Ramos (cell line): ENCODE results near the gene DCBLD1.
"Not testable (repeated sequence)": the region's sequence is repeated elsewhere in the genome, so short reads cannot be mapped to it uniquely, and the experiment has no call there.

Experiments
- in situ Hi-C: fragments of 300-500 bp; cut with MboI; formaldehyde crosslinking; loops from one replicate; pipeline ENCODE4 v1.14.3; 2022; ENCODE audit warnings: low sequenced_read_pairs; ENCODE audit not compliant: unreplicated experiment

DCBLD1 gene

DNA sequence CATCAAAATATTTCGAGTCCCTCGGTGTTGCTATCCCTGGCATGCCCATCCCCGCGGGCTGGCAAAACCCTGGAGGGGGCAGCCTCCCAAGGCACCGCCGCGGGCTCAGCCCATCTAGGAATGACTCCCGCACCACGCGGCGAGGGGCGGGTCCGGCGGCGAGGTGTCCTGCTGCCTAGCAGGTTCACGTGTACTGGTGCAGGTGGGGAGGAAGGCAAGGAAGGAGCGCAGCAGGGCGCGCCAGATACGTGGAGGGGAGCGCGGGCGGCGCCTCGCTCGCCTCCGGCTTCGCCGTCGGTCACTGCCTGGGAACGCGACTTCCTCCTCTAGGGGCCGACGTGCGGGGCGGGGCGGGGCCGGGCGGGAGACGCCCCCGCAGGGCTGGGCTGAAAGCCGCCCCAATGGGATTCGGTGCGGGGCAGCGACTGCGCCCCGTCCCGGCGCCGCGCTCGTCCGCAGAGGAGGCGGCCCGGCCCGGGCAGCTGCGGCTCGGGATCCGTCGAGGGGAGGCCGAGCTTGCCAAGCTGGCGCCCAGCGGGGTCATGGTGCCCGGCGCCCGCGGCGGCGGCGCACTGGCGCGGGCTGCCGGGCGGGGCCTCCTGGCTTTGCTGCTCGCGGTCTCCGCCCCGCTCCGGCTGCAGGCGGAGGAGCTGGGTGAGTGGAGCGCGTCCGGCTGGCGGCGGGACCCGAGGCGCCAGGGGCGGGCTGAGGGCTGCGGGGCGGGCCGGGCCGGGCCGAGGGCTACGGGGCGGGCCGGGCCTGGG is at the start of gene DCBLD1:
Gene DCBLD1, plus strand, starts transcription at position 435 of the 764 bp plus-strand sequence. Its CDS starts 108 bp downstream, at position 543.
- in situ Hi-C loops, result no loop called here

DNA sequence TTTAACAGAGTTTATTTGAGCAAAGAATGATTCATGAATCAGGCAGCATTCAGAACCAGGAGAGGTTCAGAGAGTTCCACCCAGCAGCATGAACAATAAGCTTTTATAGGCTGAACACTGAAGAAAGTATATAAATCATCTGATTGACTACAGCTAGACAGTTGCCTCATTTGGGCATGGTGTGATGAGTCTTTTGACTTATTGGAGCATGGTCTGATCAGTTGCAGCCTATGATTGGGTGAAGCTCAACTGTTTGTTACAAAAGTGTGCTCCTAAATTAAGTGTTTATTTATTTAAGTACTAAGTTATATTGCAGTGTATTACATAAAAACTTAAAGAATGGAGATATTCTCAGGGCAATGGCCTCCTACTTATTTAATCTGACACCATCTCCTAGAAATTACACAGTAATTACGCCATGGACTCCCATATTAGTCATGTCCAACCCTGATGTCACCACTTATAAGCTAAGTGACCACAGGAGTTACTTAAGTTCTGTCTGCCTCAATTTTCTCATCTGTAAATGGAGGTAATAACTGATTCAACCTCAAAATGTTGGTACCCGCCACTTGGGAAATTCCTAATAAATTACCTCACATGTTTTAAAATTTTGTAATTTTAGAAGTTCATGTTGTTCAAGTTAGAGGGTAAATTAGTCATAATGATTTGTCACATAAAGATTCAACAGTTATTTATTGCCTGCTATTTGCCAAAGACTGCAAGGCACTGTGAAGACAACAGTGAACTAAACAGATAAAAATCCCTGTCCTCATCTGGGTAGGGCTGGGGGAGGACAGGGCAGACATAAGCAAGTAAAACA is 41.6 kb upstream of the DCBLD1 start:
- in situ Hi-C loops, result no loop called here

DNA sequence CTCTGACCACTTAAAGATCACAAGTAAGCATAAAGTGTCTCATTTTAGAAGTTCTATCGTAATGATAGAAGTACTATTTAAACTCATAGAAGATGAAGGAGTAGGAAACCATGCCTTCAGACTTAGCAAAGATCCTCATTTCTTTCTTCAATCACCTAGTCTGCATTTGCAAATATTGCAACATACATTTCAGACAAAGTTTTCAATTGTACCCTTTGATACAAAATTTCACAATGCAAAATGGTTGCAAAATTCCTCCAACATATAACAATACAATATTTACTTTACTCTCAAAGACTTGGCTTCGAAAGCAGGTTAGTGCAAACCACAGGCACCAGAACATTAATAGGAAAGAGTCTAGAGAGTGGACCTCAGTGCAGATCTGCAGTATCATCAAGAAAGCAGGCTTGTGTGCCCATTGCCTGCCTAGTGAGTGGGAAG is 40.6 kb upstream of the DCBLD1 start:
- in situ Hi-C loops, result no loop called here

DNA sequence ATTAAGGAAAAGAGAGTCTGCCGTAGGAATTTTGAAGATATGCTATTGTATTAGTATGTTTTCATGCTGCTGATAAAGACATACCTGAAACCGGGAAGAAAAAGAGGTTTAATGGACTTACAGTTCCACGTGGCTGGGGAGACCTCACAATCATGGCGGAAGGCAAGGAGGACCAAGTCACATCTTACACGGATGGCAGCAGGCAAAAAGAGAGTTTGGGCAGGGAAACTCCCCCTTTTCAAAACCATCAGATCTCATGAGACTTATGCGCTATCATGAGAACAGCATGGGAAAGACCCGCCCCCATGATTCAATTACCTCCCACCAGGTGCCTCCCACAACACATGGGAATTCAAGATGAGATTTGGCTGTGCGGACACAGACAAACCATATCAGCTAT is 40.2 kb upstream of the DCBLD1 start:
- in situ Hi-C loops, result not testable (repeated sequence)

DNA sequence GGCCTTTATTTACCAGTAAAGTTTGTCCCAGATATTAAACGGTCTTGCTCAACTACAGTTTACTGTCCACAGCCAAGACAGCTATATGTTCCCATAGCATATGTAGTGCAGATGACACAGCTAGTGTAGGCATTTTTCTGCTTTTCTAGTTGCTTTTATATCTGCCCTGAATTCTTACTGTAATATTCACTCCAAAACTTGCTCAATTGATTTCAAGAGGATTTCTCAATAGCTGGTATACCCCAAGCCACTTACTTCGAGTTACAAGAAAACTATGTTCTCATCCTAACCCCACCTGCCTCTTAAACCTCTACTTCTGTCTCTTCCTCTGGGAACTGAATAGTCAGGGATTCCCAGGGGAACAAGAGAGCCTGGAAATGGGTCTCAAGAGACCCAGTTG is 37.9 kb upstream of the DCBLD1 start:
- in situ Hi-C loops, result no loop called here

DNA sequence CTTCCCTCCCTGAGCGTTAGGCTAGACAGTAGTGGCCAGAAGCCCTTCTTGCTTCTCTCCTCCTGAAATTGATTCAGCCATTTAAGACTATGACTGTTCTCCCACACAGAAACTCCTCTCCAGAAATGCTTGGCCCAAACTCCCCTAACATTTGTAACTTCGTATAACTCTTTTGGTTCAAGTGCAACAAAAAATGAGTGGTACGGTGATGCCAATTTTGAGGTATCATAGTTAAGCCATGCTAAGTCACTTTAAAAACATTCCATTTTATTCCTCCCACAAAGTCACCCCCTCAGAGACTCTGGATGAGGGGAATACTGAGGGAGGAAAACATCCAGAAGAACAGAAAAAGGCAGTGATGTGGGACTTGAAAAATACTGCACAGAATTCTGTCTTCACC is 35.6 kb upstream of the DCBLD1 start:
- in situ Hi-C loops, result loop anchor here (5.0 kb wide), 1 partner anchor 160 kb away; no protein-coding TSS in a partner anchor

DNA sequence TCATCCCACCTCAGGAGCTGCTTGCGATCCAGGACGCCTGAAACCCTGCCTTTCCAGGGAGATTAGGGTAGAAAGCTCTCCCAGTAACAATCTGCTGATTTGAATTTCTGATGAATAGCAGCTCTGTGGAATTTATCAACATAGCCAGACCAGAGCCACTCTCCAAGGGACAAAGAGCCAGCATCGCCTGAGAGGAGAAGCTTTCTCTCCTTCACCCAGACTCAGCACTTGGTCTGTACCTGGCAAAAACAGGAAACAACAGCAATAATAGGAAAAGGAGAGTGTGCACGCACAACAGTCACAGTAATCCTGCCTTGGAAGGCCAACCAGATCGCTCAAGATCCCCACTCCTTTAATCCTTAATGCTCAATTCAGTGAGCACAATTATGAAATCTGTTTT is 34.5 kb upstream of the DCBLD1 start:
- in situ Hi-C loops, result loop anchor here (5.0 kb wide), 1 partner anchor 159 kb away; no protein-coding TSS in a partner anchor

DNA sequence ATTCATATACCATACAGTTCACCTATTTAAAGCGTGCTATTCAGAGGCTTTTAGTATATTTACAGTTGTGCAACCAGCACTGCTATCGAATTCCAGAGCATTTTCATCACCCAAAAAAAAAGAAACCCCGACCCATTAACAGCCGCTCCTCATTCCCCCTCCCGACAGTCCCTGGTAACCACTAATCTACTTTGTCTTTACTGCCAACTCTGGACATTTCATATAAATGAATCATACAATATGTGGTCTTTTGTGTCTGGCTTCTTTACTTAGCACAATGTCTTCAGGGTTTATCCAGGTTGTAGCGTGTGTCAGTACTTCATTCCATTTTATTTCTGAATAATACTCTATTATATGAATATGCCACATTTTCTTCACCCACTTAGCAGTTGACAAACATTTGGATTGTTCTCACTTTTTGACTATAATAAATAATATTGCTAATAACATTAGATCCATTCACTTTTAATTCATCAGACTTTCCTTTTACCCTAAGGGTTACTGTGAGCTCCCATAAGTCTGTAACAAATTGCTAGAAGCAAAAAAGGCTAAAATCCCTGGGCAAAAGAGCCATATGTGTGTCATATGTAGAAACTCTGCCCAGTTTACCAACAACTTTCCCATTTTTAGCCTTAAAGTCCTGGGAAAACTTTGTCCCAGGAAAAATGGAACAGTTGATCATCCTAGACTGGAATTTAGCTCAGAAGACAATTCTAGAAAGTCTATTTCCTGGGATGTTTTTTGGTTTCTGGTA is 33.6 kb upstream of the DCBLD1 start:
- in situ Hi-C loops, result loop anchor here (5.0 kb wide), 1 partner anchor 158 kb away; no protein-coding TSS in a partner anchor

DNA sequence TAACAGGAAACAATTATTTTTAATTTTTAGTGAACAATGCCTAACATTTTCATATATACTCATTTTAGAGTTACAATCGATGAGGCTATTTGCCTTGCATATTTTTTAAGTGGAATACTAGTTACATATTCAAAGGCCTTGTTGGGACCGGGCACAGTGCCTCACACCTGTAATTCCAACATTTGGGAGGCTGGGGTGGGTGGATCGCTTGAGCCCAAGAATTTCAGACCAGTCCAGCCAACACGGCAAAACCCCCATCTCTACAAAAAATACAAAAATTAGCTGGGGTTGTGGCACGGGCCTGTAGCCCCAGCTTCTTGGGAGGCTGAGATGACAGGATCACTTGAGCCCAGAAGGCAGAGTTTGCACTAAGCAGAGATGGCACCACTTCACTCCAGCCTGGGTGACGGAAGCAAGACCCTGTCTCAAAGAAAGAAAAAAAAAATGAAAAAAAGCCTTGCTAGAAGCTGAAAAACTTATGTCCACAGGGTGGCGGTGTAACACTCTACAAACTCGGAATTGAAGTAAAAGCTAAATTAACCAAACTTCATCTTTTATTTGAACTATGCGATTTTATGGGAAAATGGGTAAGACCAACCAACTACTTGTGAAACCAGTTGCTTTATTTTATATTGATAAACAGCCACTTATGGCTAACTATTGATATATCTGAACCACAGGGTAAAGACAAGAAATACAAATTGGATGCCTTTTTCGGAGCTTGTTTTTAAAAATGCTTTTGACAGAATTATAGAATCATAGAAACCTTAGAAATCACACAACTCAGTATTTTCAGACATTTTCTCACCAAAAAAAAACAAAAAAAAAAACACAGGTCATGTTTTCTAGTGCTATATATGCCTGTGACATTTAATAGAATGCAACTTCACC is 32.7 kb upstream of the DCBLD1 start:
- in situ Hi-C loops, result loop anchor here (5.0 kb wide), 1 partner anchor 158 kb away; no protein-coding TSS in a partner anchor

DNA sequence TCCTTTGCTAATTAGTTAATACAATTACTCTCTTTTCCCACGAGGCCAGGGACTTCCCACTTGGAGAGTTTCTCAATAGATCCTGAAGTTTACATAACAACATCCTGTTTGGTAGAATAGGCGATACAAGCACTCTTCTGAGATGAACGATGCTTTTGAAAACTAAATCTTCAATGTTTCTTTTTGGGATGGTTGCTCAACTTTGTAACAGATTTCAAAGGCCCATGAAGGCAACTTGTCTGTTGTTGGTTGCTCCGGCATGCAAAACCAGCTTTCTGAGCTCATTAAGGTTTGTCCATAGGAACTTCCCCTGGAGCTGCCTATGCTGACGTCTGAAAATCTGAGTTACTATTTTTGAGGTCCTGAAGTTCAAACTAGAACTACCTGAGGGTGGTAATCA is 30.8 kb upstream of the DCBLD1 start:
- in situ Hi-C loops, result no loop called here

DNA sequence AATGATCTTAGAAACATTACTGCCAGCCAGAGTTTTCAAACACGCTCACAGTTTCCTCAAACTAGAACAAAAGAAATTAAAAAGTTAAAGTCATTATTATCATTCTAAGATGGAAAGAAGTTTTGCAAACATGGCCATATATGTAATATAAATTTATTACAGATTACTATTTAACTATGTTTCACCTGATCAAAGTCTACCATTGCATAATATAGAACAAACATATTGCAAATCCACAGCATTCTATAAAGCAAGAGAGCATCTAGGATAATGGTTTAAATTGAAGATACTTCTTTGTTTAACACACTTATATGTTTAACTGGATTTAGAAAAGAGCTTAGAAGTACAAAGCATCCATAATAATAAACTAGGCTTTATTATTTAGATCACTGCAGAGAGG is 26.2 kb upstream of the DCBLD1 start:
- in situ Hi-C loops, result no loop called here

DNA sequence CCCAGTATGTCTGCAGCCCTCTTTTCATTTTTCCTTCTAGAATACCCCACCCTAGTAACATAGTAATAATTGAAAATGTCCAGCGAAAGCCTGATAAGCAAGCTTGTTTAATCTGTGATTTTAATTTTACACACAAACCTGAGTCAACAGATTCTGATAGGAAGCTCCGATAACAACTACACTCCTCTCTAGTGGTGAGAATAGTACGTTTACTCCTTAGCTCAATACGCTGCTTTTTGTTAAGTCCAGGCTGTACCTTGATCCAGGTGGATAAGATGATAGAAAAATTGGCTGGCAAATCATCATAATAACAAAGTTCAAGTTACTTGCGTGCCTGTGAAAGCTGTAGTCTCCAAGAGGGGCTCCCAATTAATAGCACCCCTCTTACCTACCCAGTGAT is 25.5 kb upstream of the DCBLD1 start:
- in situ Hi-C loops, result no loop called here

DNA sequence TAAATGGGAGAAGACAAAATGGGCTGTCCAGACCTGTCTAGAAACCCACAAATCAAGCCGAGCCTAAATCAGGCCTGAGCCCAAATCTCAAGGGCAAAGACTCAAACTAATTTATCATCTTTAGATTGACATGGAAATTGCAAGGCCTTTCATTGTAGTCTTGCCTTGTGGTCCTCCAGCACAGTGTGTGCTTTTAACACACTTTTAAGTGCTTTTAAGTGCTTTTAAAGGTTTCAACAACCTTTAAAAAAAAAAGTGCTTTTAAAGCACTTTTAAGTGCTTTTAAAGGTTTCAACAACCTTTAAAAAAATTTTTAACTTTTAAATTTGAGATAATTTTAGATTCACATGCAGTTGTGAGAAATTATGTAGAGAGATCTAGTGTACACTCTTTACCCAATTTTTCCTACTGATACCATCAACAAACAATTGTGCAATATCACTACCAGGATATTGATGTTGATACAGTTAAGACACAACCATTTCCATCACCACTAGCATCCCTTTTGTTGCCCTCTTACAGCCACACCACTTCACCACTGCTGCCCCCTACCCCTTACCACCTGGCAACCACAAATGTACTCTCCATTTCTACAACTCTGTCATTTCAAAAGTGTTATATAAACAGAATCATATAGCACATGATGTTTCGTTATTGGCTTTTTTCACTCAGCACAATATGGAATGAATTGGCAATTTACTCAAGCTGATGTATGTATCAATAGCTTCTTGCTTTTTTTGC is 23.1 kb upstream of the DCBLD1 start:
- in situ Hi-C loops, result no loop called here

DNA sequence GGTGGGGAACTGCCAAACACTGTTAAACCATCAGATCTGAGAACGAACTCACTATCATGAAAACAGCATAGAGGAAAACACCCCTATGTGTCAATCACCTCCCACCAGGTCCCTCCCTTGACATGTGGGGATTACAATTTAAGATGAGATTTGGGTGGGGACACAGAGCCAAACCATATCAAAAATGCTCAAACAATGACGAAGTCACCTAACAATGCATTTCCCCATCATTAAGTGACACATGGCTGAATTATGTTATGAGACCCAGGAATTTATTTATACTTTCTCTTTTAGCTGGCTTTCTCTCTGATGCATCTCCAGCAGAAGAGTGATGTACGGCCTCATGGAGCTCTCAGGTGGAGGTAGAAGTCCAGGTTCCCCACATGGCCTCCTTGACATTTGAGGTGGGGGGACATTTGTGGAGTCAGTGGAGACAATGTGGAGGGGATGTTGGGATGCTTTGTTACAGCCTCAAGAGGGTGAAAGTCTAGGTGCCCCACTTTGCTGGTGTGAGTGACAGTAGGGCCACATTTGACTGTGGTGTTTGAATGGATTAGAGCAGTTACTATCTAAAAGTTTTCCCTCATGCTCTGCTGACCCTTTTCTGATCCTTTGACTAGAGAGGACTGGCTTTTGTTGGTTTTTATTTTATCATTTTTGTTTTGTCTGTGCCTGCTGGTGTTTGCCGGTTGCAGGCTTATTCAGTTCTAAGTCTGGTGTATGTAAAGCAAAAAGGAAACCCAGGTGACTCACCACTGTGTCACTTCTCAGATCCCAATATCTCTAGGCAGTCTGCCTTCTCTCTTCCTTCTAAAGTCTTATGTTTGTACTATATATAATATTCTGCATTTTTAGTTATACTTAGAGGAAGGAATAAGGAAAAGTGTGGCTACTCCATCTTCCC is 18.5 kb upstream of the DCBLD1 start:
- in situ Hi-C loops, result no loop called here

DNA sequence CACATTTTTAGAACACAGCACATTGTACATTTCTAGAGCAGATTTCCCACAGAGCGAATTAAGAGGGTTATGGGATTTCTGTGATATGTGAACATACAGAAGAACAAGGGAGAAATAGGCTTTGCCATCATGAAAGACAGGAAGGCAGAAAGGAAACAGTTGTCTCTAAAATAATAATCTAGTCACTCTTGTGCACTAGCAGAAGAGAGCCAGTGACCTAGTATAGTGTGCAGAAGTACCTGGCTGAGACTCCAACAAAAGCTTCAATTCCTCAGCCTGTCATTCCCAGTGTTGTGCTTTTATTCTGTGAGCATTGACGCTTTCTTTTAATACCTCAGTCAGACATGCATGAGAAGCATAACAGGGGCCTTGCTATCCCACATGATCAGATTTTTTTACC is 17.8 kb upstream of the DCBLD1 start:
- in situ Hi-C loops, result no loop called here

DNA sequence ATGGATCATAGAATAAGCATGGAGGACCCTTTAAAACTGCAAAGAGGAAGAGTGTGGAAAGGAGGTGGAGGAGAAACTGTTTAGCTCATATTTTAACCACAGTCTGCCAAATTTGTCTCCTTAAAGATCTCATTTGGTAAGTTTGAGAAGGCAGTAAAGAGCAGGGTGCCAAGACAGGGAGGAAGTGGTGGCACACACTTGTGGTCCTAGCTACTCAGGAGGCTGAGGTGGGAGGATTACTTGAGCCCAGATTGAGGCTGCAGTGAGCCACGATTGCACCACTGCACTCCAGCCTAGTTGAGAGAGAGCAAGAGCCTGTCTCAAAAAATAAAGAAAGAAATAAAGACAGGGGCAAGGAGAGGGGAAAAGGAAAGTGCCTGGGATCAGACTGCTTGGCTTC is 16.8 kb upstream of the DCBLD1 start:
- in situ Hi-C loops, result no loop called here

DNA sequence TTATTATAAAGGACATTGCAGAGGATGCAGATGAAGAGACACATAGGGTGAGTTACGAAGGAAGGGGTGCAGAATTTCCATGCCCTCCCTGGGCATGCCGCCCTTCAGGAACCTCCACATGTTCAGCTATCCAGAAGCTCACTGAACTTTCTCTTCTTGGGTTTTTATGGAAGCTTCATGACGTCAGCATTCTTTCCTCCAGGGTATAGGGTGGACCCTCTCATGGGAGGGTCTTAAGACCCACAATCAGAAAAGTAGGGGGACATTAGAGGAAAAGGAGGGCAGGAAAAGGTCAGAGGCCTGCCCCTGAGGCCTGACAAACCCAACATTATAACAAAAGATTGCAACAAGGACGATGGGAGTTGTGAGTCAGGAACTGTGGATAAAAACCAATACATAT is 14.6 kb upstream of the DCBLD1 start:
- in situ Hi-C loops, result no loop called here

DNA sequence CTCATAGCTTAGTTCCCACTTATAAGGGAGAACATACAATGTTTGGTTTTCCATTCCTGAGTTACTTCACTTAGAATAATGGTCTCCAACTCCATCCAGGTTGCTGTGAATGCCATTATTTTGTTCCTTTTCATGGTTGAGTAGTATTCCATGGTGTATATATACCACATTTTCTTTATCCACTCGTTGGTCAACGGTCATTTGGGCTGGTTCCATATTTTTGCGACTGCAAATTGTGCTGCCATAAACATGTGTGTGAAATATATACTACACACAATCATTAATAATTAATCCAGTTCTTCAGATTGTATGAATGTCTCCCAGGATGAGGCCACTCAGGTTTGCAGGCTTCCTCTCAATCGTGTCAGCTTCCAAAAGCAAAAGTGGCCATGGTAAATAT is 13.9 kb upstream of the DCBLD1 start:
- in situ Hi-C loops, result not testable (repeated sequence)
